Measurements from ENCODE around the gene NHLRC2. TPM values are rescaled to one million over a fixed set of nuclear protein-coding genes. Genes with fewer than 3 reads are reported as not detected.
A peak's percentile ranks its signal among the peaks of the same experiment; 100 is the strongest.
"Not testable (repeated sequence)": the region's sequence is repeated elsewhere in the genome, so short reads cannot be mapped to it uniquely, and the experiment has no call there.

NHLRC2 gene
- total RNA-seq, 3 donors from 2014 or later, result 19.9 to 23.5 (median 20.8) TPM

GRCh38 chr10:113928830-113929229, 74.4 kb downstream of the NHLRC2 start:
- Mint-ChIP-seq H3K4me1 (ENCODE audit: low read depth) (peaks cover 2% of the 10 kb centered on the region), H3K9me3 (peaks cover 9% of the 10 kb centered on the region), H3K36me3 (ENCODE audit: insufficient read depth) (no peaks in the 10 kb centered on the region), H3K27me3 (ENCODE audit: low read depth) (peaks cover 19% of the 10 kb centered on the region), H3K4me3 (no peak overlapping the region)
- ATAC-seq (no peak), DNase-seq (no peak)

DNA sequence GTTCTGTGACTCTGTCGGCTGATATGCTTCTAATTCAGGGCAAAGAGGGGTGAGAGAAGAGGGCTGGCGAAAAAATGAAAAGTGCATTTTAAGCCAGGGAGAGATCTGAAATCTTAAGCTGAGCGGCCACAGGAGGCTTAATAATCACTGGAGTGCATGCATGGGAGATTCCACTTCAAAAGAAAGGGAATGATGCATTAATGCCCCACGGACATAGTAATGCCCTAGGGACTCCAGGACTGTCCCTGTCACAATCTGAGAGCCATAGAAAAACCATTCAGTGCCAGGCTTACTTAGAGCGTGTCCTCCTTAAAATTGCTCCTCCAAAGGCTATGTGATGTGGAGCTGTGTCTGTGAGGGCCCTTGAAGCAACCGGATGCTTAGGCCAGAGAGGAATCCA, 75.1 kb downstream of the NHLRC2 start:
- Mint-ChIP-seq H3K27me3 (ENCODE audit: low read depth) (peaks cover 15% of the 10 kb centered on the region), H3K36me3 (ENCODE audit: insufficient read depth) (no peaks in the 10 kb centered on the region), H3K4me1 (ENCODE audit: low read depth) (peaks cover 2% of the 10 kb centered on the region), H3K9me3 (peaks cover 8% of the 10 kb centered on the region), H3K4me3 (no peak overlapping the region)
- no peak for ATAC-seq
- DNase-seq, result no peak

GRCh38 chr10:113930482-113931057, 76.1 kb downstream of the NHLRC2 start:
- DNase-seq (no peak), ATAC-seq (no peak)
- Mint-ChIP-seq H3K27me3 (ENCODE audit: low read depth) (peaks cover 9% of the 10 kb centered on the region), H3K36me3 (ENCODE audit: insufficient read depth) (no peaks in the 10 kb centered on the region), H3K9me3 (no peaks in the 10 kb centered on the region), H3K4me1 (ENCODE audit: low read depth) (peaks cover 2% of the 10 kb centered on the region), H3K4me3 (no peak overlapping the region)

DNA sequence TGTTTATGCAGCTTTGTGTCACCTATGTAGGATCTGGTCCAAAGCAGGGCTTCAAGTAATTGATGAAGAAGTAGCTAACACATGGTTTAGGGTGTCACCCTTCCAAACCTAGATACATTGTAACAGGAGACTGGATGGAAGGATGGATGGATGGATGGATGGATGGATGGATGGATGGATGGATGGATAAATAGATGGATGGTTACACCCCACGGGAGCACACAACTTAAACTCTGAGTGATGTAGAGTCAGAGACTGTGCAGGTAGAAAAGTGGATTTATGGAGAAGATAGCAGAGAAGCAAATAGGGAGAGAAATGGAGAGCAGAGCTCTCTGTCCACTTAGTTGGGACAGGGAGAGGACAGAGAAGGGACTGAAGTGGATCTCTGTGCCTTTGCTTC, 78.4 kb downstream of the NHLRC2 start:
- ATAC-seq (no peak), DNase-seq (no peak)
- peaks cover 3% of the 10 kb centered on the region for H3K27me3 Mint-ChIP-seq (ENCODE audit: low read depth)
- H3K36me3 Mint-ChIP-seq (ENCODE audit: insufficient read depth), result no peaks in the 10 kb centered on the region
- no peak overlapping the region for H3K4me3 Mint-ChIP-seq
- no peaks in the 10 kb centered on the region for H3K9me3 Mint-ChIP-seq
- H3K4me1 Mint-ChIP-seq (ENCODE audit: low read depth), result peaks cover 2% of the 10 kb centered on the region

DNA sequence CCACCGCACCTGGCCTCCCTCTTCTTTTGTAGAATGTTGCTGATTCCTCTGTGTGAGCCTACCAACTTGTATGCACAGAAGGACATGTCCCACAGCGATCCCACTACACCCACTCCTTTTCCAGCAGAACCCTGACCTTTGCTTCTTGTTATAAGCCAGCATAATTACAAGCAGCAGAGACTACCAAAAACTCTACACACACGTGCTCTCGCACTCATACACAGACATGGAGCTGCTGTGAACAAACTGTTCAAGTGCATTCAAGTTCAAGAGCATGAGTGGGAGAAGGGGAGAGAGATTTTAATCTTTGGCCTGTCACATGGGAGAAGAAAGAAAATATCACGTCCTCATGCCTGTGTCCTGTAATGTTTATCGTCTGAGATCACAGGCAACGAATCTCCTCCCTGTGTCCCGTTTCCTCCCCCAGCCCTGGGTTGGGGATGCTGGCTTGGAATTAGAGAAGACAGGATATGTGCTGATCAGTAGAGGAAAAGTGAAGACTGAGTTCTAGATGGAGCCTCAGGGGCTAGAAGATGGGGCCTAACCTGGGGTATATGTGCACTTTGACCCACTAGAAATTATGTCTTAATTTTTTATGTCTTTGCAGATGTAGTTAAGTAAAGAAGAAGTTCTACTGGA, 79.6 kb downstream of the NHLRC2 start:
- H3K4me3 Mint-ChIP-seq, result no peak overlapping the region
- H3K27me3 Mint-ChIP-seq (ENCODE audit: low read depth), result peaks cover 3% of the 10 kb centered on the region
- H3K4me1 Mint-ChIP-seq (ENCODE audit: low read depth), result peaks cover 2% of the 10 kb centered on the region
- H3K9me3 Mint-ChIP-seq, result no peaks in the 10 kb centered on the region
- DNase-seq, result no peak
- no peaks in the 10 kb centered on the region for H3K36me3 Mint-ChIP-seq (ENCODE audit: insufficient read depth)
- ATAC-seq, result no peak

- Mint-ChIP-seq H3K36me3 (ENCODE audit: insufficient read depth) (no peaks in the 10 kb centered on the region), H3K4me3 (no peak overlapping the region), H3K4me1 (ENCODE audit: low read depth) (no peaks in the 10 kb centered on the region), H3K27me3 (ENCODE audit: low read depth) (peaks cover 6% of the 10 kb centered on the region), H3K9me3 (no peaks in the 10 kb centered on the region)
- ATAC-seq, result no peak
- no peak for DNase-seq
These were observed 82.8 kb downstream of the NHLRC2 start for GRCh38 chr10:113937258-113937657.

DNA sequence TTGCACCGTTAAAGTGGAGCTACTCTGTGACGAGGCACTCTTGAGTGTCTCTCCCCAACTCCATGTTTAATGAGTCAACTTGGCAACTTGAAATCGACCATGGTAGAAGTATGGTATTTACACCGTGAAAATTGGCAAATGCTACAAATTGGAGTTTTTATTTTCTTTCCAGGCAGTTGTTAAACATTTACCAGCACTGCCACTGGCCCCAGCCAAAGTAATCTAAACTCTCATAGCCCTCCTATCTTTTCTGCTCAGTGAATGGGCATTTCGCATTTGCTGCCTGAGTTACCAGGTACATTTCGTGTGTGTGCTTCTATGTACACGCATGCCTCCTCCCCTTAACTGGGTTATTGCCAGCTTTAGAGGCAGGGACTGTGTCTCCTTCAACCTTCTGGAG, 83.3 kb downstream of the NHLRC2 start:
- Mint-ChIP-seq H3K36me3 (ENCODE audit: insufficient read depth) (no peaks in the 10 kb centered on the region), H3K9me3 (no peaks in the 10 kb centered on the region), H3K4me3 (no peak overlapping the region), H3K4me1 (ENCODE audit: low read depth) (no peaks in the 10 kb centered on the region), H3K27me3 (ENCODE audit: low read depth) (peaks cover 6% of the 10 kb centered on the region)
- ATAC-seq, result no peak
- DNase-seq, result no peak

DNA sequence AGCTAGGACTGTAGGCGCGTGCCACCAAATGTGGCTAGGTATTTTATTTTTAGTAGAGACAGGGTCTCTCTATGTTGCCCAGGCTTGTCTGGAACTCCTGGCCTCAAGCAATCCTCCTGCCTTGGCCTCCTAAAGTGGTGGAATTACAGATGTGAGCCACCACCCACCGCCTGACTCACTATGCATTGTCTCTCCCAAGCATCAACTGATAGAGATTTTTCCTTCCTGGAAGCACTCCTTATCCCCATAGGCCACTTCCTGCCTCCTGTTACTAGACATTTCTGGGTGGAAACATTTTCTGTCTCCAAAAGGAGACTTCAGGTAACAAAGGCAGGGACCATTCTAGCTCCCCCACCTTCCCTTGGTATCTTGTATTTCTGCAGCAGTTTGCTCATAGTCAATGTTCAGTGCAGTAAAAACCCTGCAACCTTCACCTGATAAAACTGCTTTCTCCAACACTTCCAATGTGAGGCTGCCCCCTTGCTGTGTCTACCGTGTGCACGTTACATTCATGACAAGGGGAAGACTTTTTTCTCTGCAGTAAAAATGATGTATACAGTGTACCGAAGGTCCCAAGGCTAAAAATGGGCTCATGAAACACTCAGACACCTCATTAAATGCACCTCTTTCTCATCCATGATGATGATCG, 84.9 kb downstream of the NHLRC2 start:
- no peaks in the 10 kb centered on the region for H3K9me3 Mint-ChIP-seq
- ATAC-seq (no peak), DNase-seq (no peak)
- H3K36me3 Mint-ChIP-seq (ENCODE audit: insufficient read depth), result no peaks in the 10 kb centered on the region
- no peak overlapping the region for H3K4me3 Mint-ChIP-seq
- peaks cover 6% of the 10 kb centered on the region for H3K27me3 Mint-ChIP-seq (ENCODE audit: low read depth)
- no peaks in the 10 kb centered on the region for H3K4me1 Mint-ChIP-seq (ENCODE audit: low read depth)

- no peaks in the 10 kb centered on the region for H3K9me3 Mint-ChIP-seq
- DNase-seq, result no peak
- H3K27me3 Mint-ChIP-seq (ENCODE audit: low read depth), result peaks cover 6% of the 10 kb centered on the region
- no peak for ATAC-seq
- H3K4me3 Mint-ChIP-seq, result no peak overlapping the region
- no peaks in the 10 kb centered on the region for H3K36me3 Mint-ChIP-seq (ENCODE audit: insufficient read depth)
- H3K4me1 Mint-ChIP-seq (ENCODE audit: low read depth), result no peaks in the 10 kb centered on the region
These were observed 86.7 kb downstream of the NHLRC2 start for GRCh38 chr10:113941140-113941539.

DNA sequence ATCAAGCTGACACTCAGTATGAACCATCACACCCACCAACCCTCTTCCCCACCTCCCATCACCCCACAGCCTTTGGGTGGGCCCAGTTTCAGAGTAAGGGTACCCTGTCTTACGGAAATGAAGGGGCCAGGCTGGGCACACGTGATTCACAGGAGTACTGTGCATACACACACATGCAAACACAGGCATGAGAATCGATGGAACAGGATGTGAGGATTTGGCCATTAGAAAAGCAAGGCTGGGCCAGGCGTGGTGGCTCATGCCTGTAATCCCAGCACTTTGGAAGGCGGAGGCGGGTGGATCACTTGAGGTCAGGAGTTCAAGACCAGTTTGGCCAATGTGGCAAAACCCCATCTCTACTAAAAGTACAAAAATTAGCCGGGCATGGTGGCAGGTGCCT, 88.7 kb downstream of the NHLRC2 start:
- H3K4me3 Mint-ChIP-seq; H3K9me3 Mint-ChIP-seq; H3K4me1 Mint-ChIP-seq (ENCODE audit: low read depth); ATAC-seq; H3K27me3 Mint-ChIP-seq (ENCODE audit: low read depth); H3K36me3 Mint-ChIP-seq (ENCODE audit: insufficient read depth); DNase-seq: not testable (repeated sequence)

- ATAC-seq, result no peak
- Mint-ChIP-seq H3K36me3 (ENCODE audit: insufficient read depth) (no peaks in the 10 kb centered on the region), H3K9me3 (no peaks in the 10 kb centered on the region), H3K4me3 (no peak overlapping the region), H3K27me3 (ENCODE audit: low read depth) (peaks cover 4% of the 10 kb centered on the region), H3K4me1 (ENCODE audit: low read depth) (no peaks in the 10 kb centered on the region)
- no peak for DNase-seq
These were observed 90.7 kb downstream of the NHLRC2 start for GRCh38 chr10:113945075-113945686.

DNA sequence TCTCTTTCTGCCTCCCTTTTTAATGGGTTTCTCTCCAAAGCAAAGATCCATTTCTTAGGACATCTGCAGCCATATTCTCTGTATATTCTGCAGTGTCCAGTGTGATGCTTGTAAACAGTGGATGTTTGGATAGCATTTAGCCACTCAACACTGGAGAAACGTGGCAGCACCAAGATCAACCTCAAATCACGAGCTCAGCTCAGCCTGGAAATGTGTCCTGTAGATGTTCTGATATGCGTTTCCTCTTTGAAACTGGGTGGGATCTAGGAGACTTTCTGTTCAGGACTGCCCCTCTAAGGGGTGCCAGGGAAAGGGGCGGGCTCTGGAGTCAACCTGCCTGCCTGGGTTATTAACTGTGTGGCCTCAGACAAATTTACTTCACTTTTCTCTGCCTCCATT, 91.2 kb downstream of the NHLRC2 start:
- ATAC-seq, result no peak
- H3K4me1 Mint-ChIP-seq (ENCODE audit: low read depth), result no peaks in the 10 kb centered on the region
- DNase-seq, result no peak
- H3K9me3 Mint-ChIP-seq, result no peaks in the 10 kb centered on the region
- H3K36me3 Mint-ChIP-seq (ENCODE audit: insufficient read depth), result no peaks in the 10 kb centered on the region
- no peak overlapping the region for H3K4me3 Mint-ChIP-seq
- peaks cover 5% of the 10 kb centered on the region for H3K27me3 Mint-ChIP-seq (ENCODE audit: low read depth)

DNA sequence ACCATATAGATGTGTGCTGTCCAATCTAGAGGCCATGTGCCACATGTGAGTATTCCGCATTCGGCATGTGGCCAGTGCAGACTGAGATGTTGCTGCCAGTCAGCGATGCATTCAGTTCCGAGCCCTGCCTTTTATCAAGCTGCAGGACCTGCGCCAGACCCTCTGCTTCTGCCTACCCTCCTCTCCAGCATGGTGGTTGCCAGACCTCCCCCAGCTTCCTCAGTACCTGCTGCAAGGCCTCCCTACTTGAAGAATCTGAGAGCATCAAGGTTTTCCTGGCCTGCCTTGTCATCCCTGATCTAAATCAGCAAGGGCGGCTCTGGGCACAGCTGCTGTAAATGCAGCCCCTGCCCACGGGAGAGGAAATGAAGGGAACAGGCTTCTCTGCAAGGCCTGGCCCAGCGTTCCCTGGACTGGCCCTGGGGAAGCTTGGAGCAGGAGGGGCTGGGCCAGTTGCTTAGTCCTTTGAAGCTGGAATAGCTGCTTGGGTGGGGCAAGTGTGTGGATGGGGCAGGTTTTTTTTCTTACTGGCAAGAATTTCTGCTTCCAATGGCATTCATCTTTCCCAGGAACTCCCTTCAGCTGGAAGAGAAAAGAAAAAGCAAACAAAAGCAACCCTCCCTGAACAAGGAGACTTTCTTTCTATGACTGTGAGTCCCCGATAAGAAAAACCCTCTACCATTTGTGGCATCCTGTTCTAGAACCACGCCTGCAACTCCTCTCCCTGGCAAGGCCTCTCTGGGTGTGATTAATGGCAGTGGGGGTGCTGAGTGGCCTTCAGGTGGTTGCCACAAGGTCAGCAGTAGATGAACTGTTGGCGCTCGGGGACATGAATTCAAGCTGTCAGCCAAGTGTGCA, 93.0 kb downstream of the NHLRC2 start:
- Mint-ChIP-seq H3K36me3 (ENCODE audit: insufficient read depth) (no peaks in the 10 kb centered on the region), H3K9me3 (no peaks in the 10 kb centered on the region), H3K4me1 (ENCODE audit: low read depth) (no peaks in the 10 kb centered on the region), H3K4me3 (no peak overlapping the region), H3K27me3 (ENCODE audit: low read depth) (peaks cover 2% of the 10 kb centered on the region)
- DNase-seq (no peak), ATAC-seq (peak in 1 of 2 donors; percentile 18)

DNA sequence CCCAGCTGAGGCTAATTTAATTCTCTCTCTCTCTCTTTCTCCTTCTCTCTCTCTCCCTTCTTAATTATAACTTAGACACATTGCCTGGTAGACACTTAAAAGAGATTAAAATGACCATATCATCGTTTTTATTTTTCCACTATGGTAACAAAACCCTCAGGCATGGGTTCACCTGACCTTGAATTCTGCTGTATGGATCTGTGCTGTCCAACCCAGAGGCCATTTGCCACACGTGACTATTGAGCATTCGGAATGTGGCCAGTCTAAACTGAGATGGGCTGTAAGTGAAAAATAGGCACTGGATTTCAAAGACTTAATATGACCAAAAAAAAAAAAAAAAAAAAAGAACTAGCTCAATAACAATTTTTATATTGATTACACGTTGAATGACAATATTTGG, 93.6 kb downstream of the NHLRC2 start:
- no peak for ATAC-seq
- Mint-ChIP-seq H3K4me3 (no peak overlapping the region), H3K4me1 (ENCODE audit: low read depth) (no peaks in the 10 kb centered on the region), H3K27me3 (ENCODE audit: low read depth) (peaks cover 2% of the 10 kb centered on the region), H3K9me3 (no peaks in the 10 kb centered on the region), H3K36me3 (ENCODE audit: insufficient read depth) (no peaks in the 10 kb centered on the region)
- DNase-seq, result no peak
